HepG2 (cell line): ENCODE results near the gene PLCG1. TPM values are rescaled to one million over a fixed set of nuclear protein-coding genes. Genes with fewer than 3 reads are reported as not detected.
A peak's percentile ranks its signal among the peaks of the same experiment; 100 is the strongest.

ENCODE experiments used
- ATAC-seq: fragments of 200-7000 bp; cut with Tn5 transposase; 3 replicates; pipeline ENCODE4 v1.9.1; 2020; ENCODE audit warnings: mild to moderate bottlenecking, moderate library complexity
- BruUV-seq: library from RNA; stranded (reverse); fragments of 400-500 nt; replicated peaks from 2 replicates; lab custom pipeline; 2021; lab: Mats Ljungman, UMichigan
- CTCF ChIA-PET: fragments of 300-600 bp; formaldehyde crosslinking; extraction: SDS; loops from one replicate; lab custom pipeline; 2021; ENCODE audit warnings: low total read pairs, inconsistent platforms, low intra/inter-chr PET ratio; lab: Yijun Ruan, JAX
- POLR2A ChIA-PET: fragments of 350-600 bp; sonication (Branson Sonifier 250); formaldehyde crosslinking; loops from one replicate; lab custom pipeline; 2020; ENCODE audit warnings: antibody characterized with exemption, inconsistent platforms; lab: Yijun Ruan, JAX
- DNase-seq: peaks from one replicate; pipeline ENCODE4 v3.0.0-alpha.2; 2015; ENCODE audit warnings: low spot score
- FAIRE-seq: peaks from 3 replicates; lab custom pipeline; 2011; peaks lifted over from hg19 to GRCh38; lab: Jason Lieb, UNC
- H2AFZ ChIP-seq: one replicate; pipeline ENCODE4 v1.6.1; 2011; ENCODE audit warnings: low read length, inconsistent platforms
- H3K27ac ChIP-seq: fragments of 300-600 bp; 3 replicates; pipeline ENCODE4 v1.8.0; 2011; ENCODE audit warnings: mixed run types, mild to moderate bottlenecking, mixed read lengths, low read length, inconsistent platforms; ENCODE audit not compliant: insufficient read depth; ENCODE audit errors: extremely low read length
- H3K27me3 ChIP-seq, 2 experiments: fragments of 200-600 bp in 1 of 2; 2 replicates in 1 of 2; 3 replicates in 1 of 2; pipeline versions ENCODE4 v1.6.0 to v1.8.0; 2011; ENCODE audit warnings: low read length in 2 of 2, mild to moderate bottlenecking in 2 of 2, moderate library complexity in 2 of 2, inconsistent platforms in 1 of 2; ENCODE audit not compliant: insufficient read depth in 2 of 2, control insufficient read depth in 1 of 2
- H3K36me3 ChIP-seq, 2 experiments: fragments of 200-600 bp in 1 of 2; replicated peaks in 1 of 2; 2 replicates in 1 of 2; 3 replicates in 1 of 2; pipeline versions ENCODE4 v1.5.1 to v1.8.0; 2011; ENCODE audit warnings: low read length in 2 of 2, inconsistent platforms in 1 of 2; ENCODE audit not compliant: insufficient read depth in 2 of 2, control insufficient read depth in 1 of 2
- H3K4me1 ChIP-seq: 2 replicates; pipeline ENCODE4 v1.5.1; 2012; ENCODE audit warnings: low read length, inconsistent platforms; ENCODE audit not compliant: insufficient read depth
- H3K4me2 ChIP-seq: 2 replicates; pipeline ENCODE4 v1.6.0; 2011; ENCODE audit warnings: low read depth, low read length, inconsistent platforms
- H3K4me3 ChIP-seq, 3 experiments: fragments of 200-600 bp in 1 of 3; sonication (generic), shearing (Covaris generic) in 1 of 3; replicated peaks in 1 of 3; 2 replicates each; pipeline ENCODE4 v1.5.1; 2011 to 2016; ENCODE audit warnings: low read length in 3 of 3, inconsistent platforms in 2 of 3, low read depth in 2 of 3, mild to moderate bottlenecking in 2 of 3, control low read depth in 1 of 3, mixed read lengths in 1 of 3; ENCODE audit not compliant: insufficient read depth in 1 of 3
- H3K79me2 ChIP-seq: one replicate; pipeline ENCODE4 v1.6.1; 2011; ENCODE audit warnings: low read length, inconsistent platforms; ENCODE audit not compliant: insufficient read depth
- H3K9ac ChIP-seq: 2 replicates; pipeline ENCODE4 v1.6.0; 2011; ENCODE audit warnings: mild to moderate bottlenecking, low read depth, low read length, inconsistent platforms; ENCODE audit not compliant: insufficient read depth
- H3K9me3 ChIP-seq: 2 replicates; pipeline ENCODE4 v1.5.1; 2012; ENCODE audit warnings: mild to moderate bottlenecking, low read length
- H4K20me1 ChIP-seq: 2 replicates; pipeline ENCODE4 v1.6.0; 2011; ENCODE audit warnings: inconsistent platforms, mild to moderate bottlenecking, low read length, moderate library complexity; ENCODE audit not compliant: insufficient read depth
- GRHL1 ChIP-seq: sonication (generic); formaldehyde crosslinking; conservative IDR thresholded peaks from 2 replicates; pipeline ENCODE4 v1.8.0; 2022; ENCODE audit warnings: missing genetic modification reagents
- REPIN1 ChIP-seq: sonication (generic); formaldehyde crosslinking; IDR thresholded peaks from 2 replicates; pipeline ENCODE4 v1.8.0; 2022; ENCODE audit warnings: missing genetic modification reagents, low read depth, mild to moderate bottlenecking, borderline replicate concordance
- RFX3 ChIP-seq: IDR thresholded peaks from 2 replicates; pipeline ENCODE4 v1.6.1; 2016; ENCODE audit warnings: missing biosample characterization, missing genetic modification reagents
- SKIL ChIP-seq: sonication (generic); formaldehyde crosslinking; IDR thresholded peaks from 2 replicates; pipeline ENCODE4 v1.8.0; 2022; ENCODE audit warnings: missing genetic modification reagents, mild to moderate bottlenecking, moderate library complexity, borderline replicate concordance
- TMF1 ChIP-seq: sonication (generic); formaldehyde crosslinking; IDR thresholded peaks from 2 replicates; pipeline ENCODE4 v1.8.1; 2022; ENCODE audit warnings: low read depth, missing genetic modification reagents
- ZMYM2 ChIP-seq: sonication (generic); formaldehyde crosslinking; IDR thresholded peaks from 2 replicates; pipeline ENCODE4 v1.8.0; 2022; ENCODE audit warnings: mild to moderate bottlenecking, missing genetic modification reagents
- ZMYM3 ChIP-seq: sonication (generic); formaldehyde crosslinking; IDR thresholded peaks from 2 replicates; pipeline ENCODE4 v1.5.1; 2020; ENCODE audit warnings: mild to moderate bottlenecking, missing genetic modification reagents
- ZNF232 ChIP-seq: sonication (generic); formaldehyde crosslinking; IDR thresholded peaks from 2 replicates; pipeline ENCODE4 v1.4.0; 2020; ENCODE audit warnings: missing genetic modification reagents, borderline replicate concordance
- ZNF256 ChIP-seq: sonication (generic); formaldehyde crosslinking; conservative IDR thresholded peaks from 2 replicates; pipeline ENCODE4 v1.4.0; 2020; ENCODE audit warnings: missing genetic modification reagents
- ZNF260 ChIP-seq: sonication (generic); formaldehyde crosslinking; IDR thresholded peaks from 2 replicates; pipeline ENCODE4 v1.4.0; 2020; ENCODE audit warnings: missing genetic modification reagents, low read depth, mild to moderate bottlenecking, borderline replicate concordance
- ZNF292 ChIP-seq: sonication (generic); formaldehyde crosslinking; IDR thresholded peaks from 2 replicates; pipeline ENCODE4 v1.8.1; 2022; ENCODE audit warnings: mild to moderate bottlenecking, low read depth, missing genetic modification reagents, borderline replicate concordance
- ZNF3 ChIP-seq: IDR thresholded peaks from 2 replicates; pipeline ENCODE4 v1.7.0; 2017; ENCODE audit warnings: inconsistent platforms
- ZNF572 ChIP-seq: sonication (generic); formaldehyde crosslinking; IDR thresholded peaks from 2 replicates; pipeline ENCODE4 v1.5.1; 2020; ENCODE audit warnings: mild to moderate bottlenecking, missing genetic modification reagents
- ZNF773 ChIP-seq: sonication (generic); formaldehyde crosslinking; IDR thresholded peaks from 2 replicates; pipeline ENCODE4 v1.4.0; 2020; ENCODE audit warnings: missing genetic modification reagents, borderline replicate concordance
- WGBS: methylation state at CpG from one replicate; pipeline ENCODE4 v1.1.6; 2017; ENCODE audit warnings: low lambda C conversion rate; 5-methylcytosine and 5-hydroxymethylcytosine counted together
- in situ Hi-C: cut with HindIII; loops from 2 replicates; pipeline ENCODE4 v1.10.0; 2017; ENCODE audit warnings: low pct_unique_long_range_greater_than_20kb; ENCODE audit not compliant: extremely low pct_ligation_motif_present
- intact Hi-C: fragments of 100-400 bp; cut with micrococcal nuclease; formaldehyde crosslinking; loops from one replicate; pipeline ENCODE4 v1.10.0; 2022; ENCODE audit not compliant: unreplicated experiment
- polyA plus RNA-seq, 8 experiments: library from polyadenylated mRNA; depleted of rRNA in 3 of 8; stranded (reverse) in 7 of 8; unstranded in 1 of 8; fragments of >200 nt; fragmentation: Illumina TruSeq in 4 of 8; extraction: Trizol in 4 of 8; gene quantifications; 2 replicates each; pipeline versions ENCODE4 v1.2.1 to v1.2.3, GENCODE V29; 2011 to 2016; ENCODE audit warnings: low read depth in 4 of 8, missing spikeins in 1 of 8, mixed read lengths in 1 of 8; ENCODE audit not compliant: insufficient read depth in 1 of 8
- total RNA-seq, 5 experiments: library from RNA; depleted of rRNA; stranded (reverse); fragments of >200 nt; fragmentation: Illumina TruSeq; extraction: Trizol; gene quantifications; 2 replicates each; pipeline ENCODE4 v1.2.3, GENCODE V29; 2016; ENCODE audit warnings: low read depth in 1 of 5

PLCG1 gene
- total and polyA plus RNA-seq, 2 of the 13 experiments (the other 11 are each of a cell fraction or from before 2014, with no cell fraction given), result 85.3 to 158 TPM

- Histone ChIP-seq H3K4me1 (no peaks in the 10 kb centered on the region), H2AFZ (no peak overlapping the region), H3K79me2 (no peaks in the 10 kb centered on the region), H3K4me2 (no peak overlapping the region), H3K9ac (no peak overlapping the region), H4K20me1 (no peaks in the 10 kb centered on the region), H3K9me3 (no peaks in the 10 kb centered on the region), H3K4me3 (no peak overlapping the region), H3K27ac (no peak overlapping the region), H3K36me3 (no peaks in the 10 kb centered on the region), H3K27me3 (no peaks in the 10 kb centered on the region)
- in situ Hi-C loops, result no loop called here
- DNase-seq (no peak), ATAC-seq (peak; percentile 39; the same call in 2 of the 3 replicates), FAIRE-seq (no peak)
- ChIA-PET CTCF (no interaction called here), POLR2A (no interaction called here)
- intact Hi-C loops, result no loop called here
- BruUV-seq, result no TSS peak
- TF ChIP-seq ZNF232 (CRISPR knock-in tag), result 0 out of 2 replicates have a peak, but pooled peaks have one; percentile 19
- TF ChIP-seq REPIN1 (CRISPR knock-in tag), result no peak
- no peak for TF ChIP-seq ZMYM2 (CRISPR knock-in tag)
- no peak for TF ChIP-seq ZNF572
- 94% methylated on average over 5 of the region's 5 CpGs for WGBS
Observed at GRCh38 chr20:41221614-41222218, 84.4 kb downstream of the PLCG1 start.

GRCh38 chr20:41222296-41222695 lies 85.0 kb downstream of the PLCG1 start:
- Histone ChIP-seq H3K4me2 (no peak overlapping the region), H3K9ac (no peak overlapping the region), H3K27ac (no peak overlapping the region), H3K79me2 (no peaks in the 10 kb centered on the region), H3K9me3 (no peaks in the 10 kb centered on the region), H3K36me3 (no peaks in the 10 kb centered on the region), H3K4me1 (no peaks in the 10 kb centered on the region), H2AFZ (no peak overlapping the region), H4K20me1 (no peaks in the 10 kb centered on the region), H3K4me3 (no peak overlapping the region), H3K27me3 (no peaks in the 10 kb centered on the region)
- no TSS peak for BruUV-seq
- ChIA-PET POLR2A (no interaction called here), CTCF (no interaction called here)
- DNase-seq (no peak), FAIRE-seq (no peak), ATAC-seq (no peak)
- 97% methylated on average over 1 of the region's 1 CpG for WGBS
- intact Hi-C loops, result no loop called here
- in situ Hi-C loops, result no loop called here
- TF ChIP-seq ZNF292 (CRISPR knock-in tag) (no peak), ZNF3 (CRISPR knock-in tag) (no peak), SKIL (CRISPR knock-in tag) (no peak), RFX3 (CRISPR knock-in tag) (no peak), ZNF260 (CRISPR knock-in tag) (no peak), ZNF773 (CRISPR knock-in tag) (no peak), TMF1 (CRISPR knock-in tag) (no peak), ZMYM3 (no peak), ZNF256 (CRISPR knock-in tag) (no peak), GRHL1 (CRISPR knock-in tag) (no peak)
